ENCODE measurements around the gene RAB40B.
"Not testable (repeated sequence)": the region's sequence is repeated elsewhere in the genome, so short reads cannot be mapped to it uniquely, and the experiment has no call there.

Gene RAB40B

GRCh38 chr17:82698065-82698973, at the start of gene RAB40B:
Gene RAB40B, minus strand, starts transcription at chr17:82698698. Its CDS starts 102 bp downstream, at chr17:82698596.
- no peaks in the 10 kb centered on the region for H3K36me3 ChIP-seq (ENCODE audit: insufficient read depth, low read depth, low read length)
- H3K27me3 ChIP-seq (ENCODE audit: insufficient read depth, low read length) = peaks cover 50% of the 10 kb centered on the region
- H3K9ac ChIP-seq (ENCODE audit: low read depth, low read length) = no peak within 1 kb of the TSS
- no peaks in the 10 kb centered on the region; the same call in 1 of the 2 replicates for H3K4me1 ChIP-seq (ENCODE audit: insufficient read depth, low read length)
- H3K27ac ChIP-seq (ENCODE audit: low read length) = no peak within 1 kb of the TSS
- peaks cover 7% of the 10 kb centered on the region; the same call in 1 of the 2 replicates for H3K9me3 ChIP-seq (ENCODE audit: insufficient read depth, low read depth, low read length)
- peak within 1 kb of the TSS; percentile 69 for H3K4me3 ChIP-seq (ENCODE audit: low read length)

GRCh38 chr17:82745524-82745923, 47.0 kb upstream of the RAB40B start:
- H3K27ac ChIP-seq (ENCODE audit: low read length) = no peak overlapping the region
- no peak overlapping the region; the same call in 1 of the 2 replicates for H3K4me3 ChIP-seq (ENCODE audit: low read length)
- H3K27me3 ChIP-seq (ENCODE audit: insufficient read depth, low read length) = peaks cover 7% of the 10 kb centered on the region
- no peak overlapping the region for H3K9ac ChIP-seq (ENCODE audit: low read depth, low read length)
- H3K9me3 ChIP-seq (ENCODE audit: insufficient read depth, low read depth, low read length) = peaks cover 12% of the 10 kb centered on the region
- peaks cover 23% of the 10 kb centered on the region for H3K36me3 ChIP-seq (ENCODE audit: insufficient read depth, low read depth, low read length)
- H3K4me1 ChIP-seq (ENCODE audit: insufficient read depth, low read length) = no peaks in the 10 kb centered on the region

GRCh38 chr17:82744736-82745135, 46.2 kb upstream of the RAB40B start:
- not testable (repeated sequence) for H3K27me3 ChIP-seq (ENCODE audit: insufficient read depth, low read length); H3K4me1 ChIP-seq (ENCODE audit: insufficient read depth, low read length); H3K9ac ChIP-seq (ENCODE audit: low read depth, low read length); H3K27ac ChIP-seq (ENCODE audit: low read length); H3K4me3 ChIP-seq (ENCODE audit: low read length)
- Histone ChIP-seq H3K36me3 (ENCODE audit: insufficient read depth, low read depth, low read length) (peaks cover 31% of the 10 kb centered on the region), H3K9me3 (ENCODE audit: insufficient read depth, low read depth, low read length) (peaks cover 19% of the 10 kb centered on the region)

GRCh38 chr17:82743344-82744219, 45.1 kb upstream of the RAB40B start:
- Histone ChIP-seq H3K4me3 (ENCODE audit: low read length) (no peak overlapping the region), H3K27me3 (ENCODE audit: insufficient read depth, low read length) (no peaks in the 10 kb centered on the region), H3K36me3 (ENCODE audit: insufficient read depth, low read depth, low read length) (peaks cover 31% of the 10 kb centered on the region), H3K4me1 (ENCODE audit: insufficient read depth, low read length) (no peaks in the 10 kb centered on the region), H3K27ac (ENCODE audit: low read length) (no peak overlapping the region), H3K9ac (ENCODE audit: low read depth, low read length) (no peak overlapping the region), H3K9me3 (ENCODE audit: insufficient read depth, low read depth, low read length) (peaks cover 19% of the 10 kb centered on the region)

GRCh38 chr17:82740906-82741759, 42.6 kb upstream of the RAB40B start:
- peaks cover 31% of the 10 kb centered on the region for H3K36me3 ChIP-seq (ENCODE audit: insufficient read depth, low read depth, low read length)
- H3K27ac ChIP-seq (ENCODE audit: low read length) = no peak overlapping the region
- H3K9ac ChIP-seq (ENCODE audit: low read depth, low read length) = no peak overlapping the region
- no peak overlapping the region for H3K4me3 ChIP-seq (ENCODE audit: low read length)
- H3K27me3 ChIP-seq (ENCODE audit: insufficient read depth, low read length) = peaks cover 3% of the 10 kb centered on the region; the same call in 1 of the 2 replicates
- no peaks in the 10 kb centered on the region for H3K4me1 ChIP-seq (ENCODE audit: insufficient read depth, low read length)
- peaks cover 16% of the 10 kb centered on the region for H3K9me3 ChIP-seq (ENCODE audit: insufficient read depth, low read depth, low read length)

GRCh38 chr17:82737967-82738877, 39.7 kb upstream of the RAB40B start:
- Histone ChIP-seq H3K27ac (ENCODE audit: low read length) (no peak overlapping the region), H3K27me3 (ENCODE audit: insufficient read depth, low read length) (peaks cover 8% of the 10 kb centered on the region; the same call in 1 of the 2 replicates), H3K36me3 (ENCODE audit: insufficient read depth, low read depth, low read length) (peaks cover 32% of the 10 kb centered on the region), H3K9ac (ENCODE audit: low read depth, low read length) (no peak overlapping the region), H3K4me3 (ENCODE audit: low read length) (no peak overlapping the region), H3K4me1 (ENCODE audit: insufficient read depth, low read length) (no peaks in the 10 kb centered on the region), H3K9me3 (ENCODE audit: insufficient read depth, low read depth, low read length) (peaks cover 18% of the 10 kb centered on the region)

GRCh38 chr17:82736511-82737185, 38.1 kb upstream of the RAB40B start:
- H3K4me3 ChIP-seq (ENCODE audit: low read length) = peak overlapping the region; percentile 70; the same call in 1 of the 2 replicates
- peaks cover 24% of the 10 kb centered on the region for H3K36me3 ChIP-seq (ENCODE audit: insufficient read depth, low read depth, low read length)

GRCh38 chr17:82734987-82735866, 36.7 kb upstream of the RAB40B start, which contains the start of gene FN3K:
Gene FN3K, plus strand, starts transcription at chr17:82735615. Its CDS starts 22 bp downstream, at chr17:82735637.
- H3K9ac ChIP-seq (ENCODE audit: low read depth, low read length) = peak within 1 kb of the TSS; percentile 70; the same call in 1 of the 2 replicates
- H3K27ac ChIP-seq (ENCODE audit: low read length) = no peak within 1 kb of the TSS
- H3K9me3 ChIP-seq (ENCODE audit: insufficient read depth, low read depth, low read length) = peaks cover 12% of the 10 kb centered on the region
- no peaks in the 10 kb centered on the region for H3K4me1 ChIP-seq (ENCODE audit: insufficient read depth, low read length)
- peak within 1 kb of the TSS; percentile 70 for H3K4me3 ChIP-seq (ENCODE audit: low read length)
- H3K27me3 ChIP-seq (ENCODE audit: insufficient read depth, low read length) = peaks cover 8% of the 10 kb centered on the region; the same call in 1 of the 2 replicates
- H3K36me3 ChIP-seq (ENCODE audit: insufficient read depth, low read depth, low read length) = peaks cover 10% of the 10 kb centered on the region

More at GRCh38 chr17:82736511-82737185, 38.1 kb upstream of the RAB40B start:
- Histone ChIP-seq H3K4me1 (ENCODE audit: insufficient read depth, low read length) (no peaks in the 10 kb centered on the region), H3K27ac (ENCODE audit: low read length) (no peak overlapping the region), H3K9me3 (ENCODE audit: insufficient read depth, low read depth, low read length) (peaks cover 22% of the 10 kb centered on the region), H3K9ac (ENCODE audit: low read depth, low read length) (no peak overlapping the region), H3K27me3 (ENCODE audit: insufficient read depth, low read length) (peaks cover 8% of the 10 kb centered on the region; the same call in 1 of the 2 replicates)

GRCh38 chr17:82732118-82732743, 33.7 kb upstream of the RAB40B start:
- Histone ChIP-seq H3K4me3 (ENCODE audit: low read length) (no peak overlapping the region), H3K27me3 (ENCODE audit: insufficient read depth, low read length) (peaks cover 8% of the 10 kb centered on the region; the same call in 1 of the 2 replicates), H3K9ac (ENCODE audit: low read depth, low read length) (no peak overlapping the region), H3K27ac (ENCODE audit: low read length) (no peak overlapping the region), H3K9me3 (ENCODE audit: insufficient read depth, low read depth, low read length) (peaks cover 8% of the 10 kb centered on the region), H3K4me1 (ENCODE audit: insufficient read depth, low read length) (no peaks in the 10 kb centered on the region), H3K36me3 (ENCODE audit: insufficient read depth, low read depth, low read length) (peaks cover 11% of the 10 kb centered on the region)
